HepG2 (cell line): ENCODE measurements around the gene DCPS. TPM values are rescaled to one million over a fixed set of nuclear protein-coding genes. Genes with fewer than 3 reads are reported as not detected.
A peak's percentile ranks its signal among the peaks of the same experiment; 100 is the strongest.

Experiments used
- DPF2 ChIP-seq: sonication (generic); formaldehyde crosslinking; IDR thresholded peaks from 2 replicates; pipeline ENCODE4 v1.4.0; 2020; ENCODE audit warnings: mild to moderate bottlenecking, low read depth, missing genetic modification reagents, borderline replicate concordance
- GATA4 ChIP-seq: sonication (generic); IDR thresholded peaks from 2 replicates; pipeline ENCODE4 v1.6.1; 2016; ENCODE audit warnings: antibody characterized with exemption, low read depth, borderline replicate concordance
- KLF15 ChIP-seq: sonication (generic); formaldehyde crosslinking; IDR thresholded peaks from 2 replicates; pipeline ENCODE4 v1.8.1; 2023; ENCODE audit warnings: borderline replicate concordance, mild to moderate bottlenecking, inconsistent platforms, missing genetic modification reagents, mixed read lengths
- SIN3B ChIP-seq: fragments of 150-350 bp; IDR thresholded peaks from 2 replicates; pipeline ENCODE4 v1.6.1; 2014; ENCODE audit warnings: low read length
- THAP11 ChIP-seq: IDR thresholded peaks from 2 replicates; pipeline ENCODE4 v1.6.1; 2016; ENCODE audit warnings: missing biosample characterization, missing genetic modification reagents
- ZBTB3 ChIP-seq: sonication (generic); formaldehyde crosslinking; IDR thresholded peaks from 2 replicates; pipeline ENCODE4 v1.4.0; 2020; ENCODE audit warnings: low read depth, mild to moderate bottlenecking, moderate library complexity, missing genetic modification reagents, borderline replicate concordance
- ZNF232 ChIP-seq: sonication (generic); formaldehyde crosslinking; IDR thresholded peaks from 2 replicates; pipeline ENCODE4 v1.4.0; 2020; ENCODE audit warnings: missing genetic modification reagents, borderline replicate concordance
- ZNF772 ChIP-seq: sonication (generic); formaldehyde crosslinking; IDR thresholded peaks from 2 replicates; pipeline ENCODE4 v1.5.0; 2020; ENCODE audit warnings: mild to moderate bottlenecking, missing genetic modification reagents
- polyA plus RNA-seq, 8 experiments: library from polyadenylated mRNA; depleted of rRNA in 3 of 8; stranded (reverse) in 7 of 8; unstranded in 1 of 8; fragments of >200 nt; fragmentation: Illumina TruSeq in 4 of 8; extraction: Trizol in 4 of 8; gene quantifications; 2 replicates each; pipeline versions ENCODE4 v1.2.1 to v1.2.3, GENCODE V29; 2011 to 2016; ENCODE audit warnings: low read depth in 4 of 8, missing spikeins in 1 of 8, mixed read lengths in 1 of 8; ENCODE audit not compliant: insufficient read depth in 1 of 8
- total RNA-seq, 5 experiments: library from RNA; depleted of rRNA; stranded (reverse); fragments of >200 nt; fragmentation: Illumina TruSeq; extraction: Trizol; gene quantifications; 2 replicates each; pipeline ENCODE4 v1.2.3, GENCODE V29; 2016; ENCODE audit warnings: low read depth in 1 of 5
- TF ChIP-seq, protein P1 (sequence below): sonication (generic); formaldehyde crosslinking; IDR thresholded peaks from 2 replicates; pipeline ENCODE4 v1.5.1; 2020; ENCODE audit warnings: mild to moderate bottlenecking, missing genetic modification reagents, moderate library complexity
- TF ChIP-seq, protein P2 (sequence below): sonication (generic); formaldehyde crosslinking; IDR thresholded peaks from 2 replicates; pipeline ENCODE4 v1.4.0; 2020; ENCODE audit warnings: missing genetic modification reagents
- TF ChIP-seq, protein P3 (sequence below): IDR thresholded peaks from 2 replicates; pipeline ENCODE4 v1.6.1; 2018; ENCODE audit warnings: missing genetic modification reagents, mild to moderate bottlenecking, missing compliant biosample characterization
- TF ChIP-seq, protein P4 (sequence below), 2 experiments: sonication (generic) in 1 of 2; formaldehyde crosslinking in 1 of 2; IDR thresholded peaks; 2 replicates each; pipeline versions ENCODE4 v1.4.0 to v1.6.1; 2018 to 2020; ENCODE audit warnings: missing genetic modification reagents in 2 of 2, borderline replicate concordance in 1 of 2, low read depth in 1 of 2, mild to moderate bottlenecking in 1 of 2, missing biosample characterization in 1 of 2
- TF ChIP-seq, protein P5 (sequence below): sonication (generic); formaldehyde crosslinking; IDR thresholded peaks from 2 replicates; pipeline ENCODE4 v1.4.0; 2020; ENCODE audit warnings: missing genetic modification reagents, mild to moderate bottlenecking, borderline replicate concordance

Gene DCPS
- total and polyA plus RNA-seq, 2 of the 13 experiments (the other 11 are each of a cell fraction or from before 2014, with no cell fraction given), result 21.9 to 22.5 TPM

DNA sequence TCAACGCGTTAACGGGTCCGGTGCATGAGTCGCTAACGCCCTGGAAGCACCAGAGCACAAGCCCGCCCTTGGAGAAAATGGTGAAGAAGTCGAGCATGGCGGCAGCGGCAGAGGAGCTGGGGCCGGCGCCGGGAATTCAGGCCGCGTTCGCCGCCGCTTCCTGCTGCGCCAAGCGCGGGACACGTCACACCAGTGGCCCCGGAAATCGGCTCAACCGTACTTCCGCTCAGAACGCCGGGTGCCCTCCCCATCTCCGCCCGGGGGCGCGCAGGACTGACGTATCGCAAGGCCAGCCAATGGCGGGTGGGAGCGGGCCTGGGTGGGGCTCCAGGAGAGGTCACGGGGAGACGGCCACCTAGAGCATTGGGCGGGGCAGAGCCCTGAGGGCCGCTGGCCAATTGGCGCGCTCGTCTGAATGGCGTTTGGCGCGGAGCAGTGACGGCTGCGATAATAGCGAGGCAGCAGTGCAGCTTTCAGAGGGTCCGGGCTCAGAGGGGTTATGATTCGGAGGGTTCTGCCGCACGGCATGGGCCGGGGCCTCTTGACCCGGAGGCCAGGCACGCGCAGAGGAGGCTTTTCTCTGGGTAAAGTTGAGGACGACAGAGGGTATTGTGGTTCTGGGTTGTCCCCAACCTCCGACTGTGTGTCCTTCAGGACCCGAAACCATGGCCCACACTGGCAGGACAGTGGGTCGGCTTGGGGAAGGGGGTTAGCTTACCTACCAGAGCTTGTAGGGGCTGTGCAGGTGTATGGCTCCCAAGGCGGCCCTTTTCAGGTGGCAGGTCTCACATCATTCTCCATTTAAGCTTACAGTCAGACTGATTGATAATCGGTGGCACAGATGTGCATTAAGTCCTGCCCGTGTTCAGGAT lies 34.9 kb upstream of the DCPS start, which contains the start of the genes FOXRED1 and SRPRA (continued):
- TF ChIP-seq KLF15, result no peak
- TF ChIP-seq, protein P1, sequence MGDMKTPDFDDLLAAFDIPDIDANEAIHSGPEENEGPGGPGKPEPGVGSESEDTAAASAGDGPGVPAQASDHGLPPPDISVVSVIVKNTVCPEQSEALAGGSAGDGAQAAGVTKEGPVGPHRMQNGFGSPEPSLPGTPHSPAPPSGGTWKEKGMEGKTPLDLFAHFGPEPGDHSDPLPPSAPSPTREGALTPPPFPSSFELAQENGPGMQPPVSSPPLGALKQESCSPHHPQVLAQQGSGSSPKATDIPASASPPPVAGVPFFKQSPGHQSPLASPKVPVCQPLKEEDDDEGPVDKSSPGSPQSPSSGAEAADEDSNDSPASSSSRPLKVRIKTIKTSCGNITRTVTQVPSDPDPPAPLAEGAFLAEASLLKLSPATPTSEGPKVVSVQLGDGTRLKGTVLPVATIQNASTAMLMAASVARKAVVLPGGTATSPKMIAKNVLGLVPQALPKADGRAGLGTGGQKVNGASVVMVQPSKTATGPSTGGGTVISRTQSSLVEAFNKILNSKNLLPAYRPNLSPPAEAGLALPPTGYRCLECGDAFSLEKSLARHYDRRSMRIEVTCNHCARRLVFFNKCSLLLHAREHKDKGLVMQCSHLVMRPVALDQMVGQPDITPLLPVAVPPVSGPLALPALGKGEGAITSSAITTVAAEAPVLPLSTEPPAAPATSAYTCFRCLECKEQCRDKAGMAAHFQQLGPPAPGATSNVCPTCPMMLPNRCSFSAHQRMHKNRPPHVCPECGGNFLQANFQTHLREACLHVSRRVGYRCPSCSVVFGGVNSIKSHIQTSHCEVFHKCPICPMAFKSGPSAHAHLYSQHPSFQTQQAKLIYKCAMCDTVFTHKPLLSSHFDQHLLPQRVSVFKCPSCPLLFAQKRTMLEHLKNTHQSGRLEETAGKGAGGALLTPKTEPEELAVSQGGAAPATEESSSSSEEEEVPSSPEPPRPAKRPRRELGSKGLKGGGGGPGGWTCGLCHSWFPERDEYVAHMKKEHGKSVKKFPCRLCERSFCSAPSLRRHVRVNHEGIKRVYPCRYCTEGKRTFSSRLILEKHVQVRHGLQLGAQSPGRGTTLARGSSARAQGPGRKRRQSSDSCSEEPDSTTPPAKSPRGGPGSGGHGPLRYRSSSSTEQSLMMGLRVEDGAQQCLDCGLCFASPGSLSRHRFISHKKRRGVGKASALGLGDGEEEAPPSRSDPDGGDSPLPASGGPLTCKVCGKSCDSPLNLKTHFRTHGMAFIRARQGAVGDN (CRISPR knock-in tag), result peak; percentile 88
- no peak for TF ChIP-seq DPF2
- TF ChIP-seq SIN3B, result peak; percentile 80; the same call in 1 of the 2 replicates
- TF ChIP-seq THAP11 (CRISPR knock-in tag), result peak; percentile 94
- TF ChIP-seq, protein P2, sequence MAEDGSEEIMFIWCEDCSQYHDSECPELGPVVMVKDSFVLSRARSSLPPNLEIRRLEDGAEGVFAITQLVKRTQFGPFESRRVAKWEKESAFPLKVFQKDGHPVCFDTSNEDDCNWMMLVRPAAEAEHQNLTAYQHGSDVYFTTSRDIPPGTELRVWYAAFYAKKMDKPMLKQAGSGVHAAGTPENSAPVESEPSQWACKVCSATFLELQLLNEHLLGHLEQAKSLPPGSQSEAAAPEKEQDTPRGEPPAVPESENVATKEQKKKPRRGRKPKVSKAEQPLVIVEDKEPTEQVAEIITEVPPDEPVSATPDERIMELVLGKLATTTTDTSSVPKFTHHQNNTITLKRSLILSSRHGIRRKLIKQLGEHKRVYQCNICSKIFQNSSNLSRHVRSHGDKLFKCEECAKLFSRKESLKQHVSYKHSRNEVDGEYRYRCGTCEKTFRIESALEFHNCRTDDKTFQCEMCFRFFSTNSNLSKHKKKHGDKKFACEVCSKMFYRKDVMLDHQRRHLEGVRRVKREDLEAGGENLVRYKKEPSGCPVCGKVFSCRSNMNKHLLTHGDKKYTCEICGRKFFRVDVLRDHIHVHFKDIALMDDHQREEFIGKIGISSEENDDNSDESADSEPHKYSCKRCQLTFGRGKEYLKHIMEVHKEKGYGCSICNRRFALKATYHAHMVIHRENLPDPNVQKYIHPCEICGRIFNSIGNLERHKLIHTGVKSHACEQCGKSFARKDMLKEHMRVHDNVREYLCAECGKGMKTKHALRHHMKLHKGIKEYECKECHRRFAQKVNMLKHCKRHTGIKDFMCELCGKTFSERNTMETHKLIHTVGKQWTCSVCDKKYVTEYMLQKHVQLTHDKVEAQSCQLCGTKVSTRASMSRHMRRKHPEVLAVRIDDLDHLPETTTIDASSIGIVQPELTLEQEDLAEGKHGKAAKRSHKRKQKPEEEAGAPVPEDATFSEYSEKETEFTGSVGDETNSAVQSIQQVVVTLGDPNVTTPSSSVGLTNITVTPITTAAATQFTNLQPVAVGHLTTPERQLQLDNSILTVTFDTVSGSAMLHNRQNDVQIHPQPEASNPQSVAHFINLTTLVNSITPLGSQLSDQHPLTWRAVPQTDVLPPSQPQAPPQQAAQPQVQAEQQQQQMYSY, result peak; percentile 69; the same call in 1 of the 2 replicates
- TF ChIP-seq, protein P3, sequence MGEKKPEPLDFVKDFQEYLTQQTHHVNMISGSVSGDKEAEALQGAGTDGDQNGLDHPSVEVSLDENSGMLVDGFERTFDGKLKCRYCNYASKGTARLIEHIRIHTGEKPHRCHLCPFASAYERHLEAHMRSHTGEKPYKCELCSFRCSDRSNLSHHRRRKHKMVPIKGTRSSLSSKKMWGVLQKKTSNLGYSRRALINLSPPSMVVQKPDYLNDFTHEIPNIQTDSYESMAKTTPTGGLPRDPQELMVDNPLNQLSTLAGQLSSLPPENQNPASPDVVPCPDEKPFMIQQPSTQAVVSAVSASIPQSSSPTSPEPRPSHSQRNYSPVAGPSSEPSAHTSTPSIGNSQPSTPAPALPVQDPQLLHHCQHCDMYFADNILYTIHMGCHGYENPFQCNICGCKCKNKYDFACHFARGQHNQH (CRISPR knock-in tag), result peak; percentile 75
- TF ChIP-seq GATA4, result no peak
- TF ChIP-seq, protein P4, sequence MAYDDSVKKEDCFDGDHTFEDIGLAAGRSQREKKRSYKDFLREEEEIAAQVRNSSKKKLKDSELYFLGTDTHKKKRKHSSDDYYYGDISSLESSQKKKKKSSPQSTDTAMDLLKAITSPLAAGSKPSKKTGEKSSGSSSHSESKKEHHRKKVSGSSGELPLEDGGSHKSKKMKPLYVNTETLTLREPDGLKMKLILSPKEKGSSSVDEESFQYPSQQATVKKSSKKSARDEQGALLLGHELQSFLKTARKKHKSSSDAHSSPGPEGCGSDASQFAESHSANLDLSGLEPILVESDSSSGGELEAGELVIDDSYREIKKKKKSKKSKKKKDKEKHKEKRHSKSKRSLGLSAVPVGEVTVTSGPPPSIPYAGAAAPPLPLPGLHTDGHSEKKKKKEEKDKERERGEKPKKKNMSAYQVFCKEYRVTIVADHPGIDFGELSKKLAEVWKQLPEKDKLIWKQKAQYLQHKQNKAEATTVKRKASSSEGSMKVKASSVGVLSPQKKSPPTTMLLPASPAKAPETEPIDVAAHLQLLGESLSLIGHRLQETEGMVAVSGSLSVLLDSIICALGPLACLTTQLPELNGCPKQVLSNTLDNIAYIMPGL (CRISPR knock-in tag; IDR thresholded peaks at IDR 0.05; ENCODE audit: borderline replicate concordance in 1 of 2, low read depth in 1 of 2), result peak; percentile 46 to 79; a peak in 3 of 4 replicates
- TF ChIP-seq, protein P5, sequence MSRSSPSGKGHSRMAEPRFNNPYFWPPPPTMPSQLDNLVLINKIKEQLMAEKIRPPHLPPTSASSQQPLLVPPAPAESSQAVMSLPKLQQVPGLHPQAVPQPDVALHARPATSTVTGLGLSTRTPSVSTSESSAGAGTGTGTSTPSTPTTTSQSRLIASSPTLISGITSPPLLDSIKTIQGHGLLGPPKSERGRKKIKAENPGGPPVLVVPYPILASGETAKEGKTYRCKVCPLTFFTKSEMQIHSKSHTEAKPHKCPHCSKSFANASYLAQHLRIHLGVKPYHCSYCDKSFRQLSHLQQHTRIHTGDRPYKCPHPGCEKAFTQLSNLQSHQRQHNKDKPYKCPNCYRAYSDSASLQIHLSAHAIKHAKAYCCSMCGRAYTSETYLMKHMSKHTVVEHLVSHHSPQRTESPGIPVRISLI (CRISPR knock-in tag), result no peak
- peak; percentile 71; the same call in 1 of the 2 replicates for TF ChIP-seq ZBTB3 (CRISPR knock-in tag)
- no peak for TF ChIP-seq ZNF232 (CRISPR knock-in tag)
- peak; percentile 67; the same call in 1 of the 2 replicates for TF ChIP-seq ZNF772 (CRISPR knock-in tag)
